HG03039 (cell line): Measurements from ENCODE around the gene ZNF804A.

Experiments
- ATAC-seq: cut with Tn5 transposase; IDR thresholded peaks from one replicate; pipeline ENCODE4 v1.9.1; 2021; ENCODE audit warnings: mild to moderate bottlenecking, moderate library complexity; ENCODE audit not compliant: unreplicated experiment

The ZNF804A gene

GRCh38 chr2:184598316-184599053 lies at the start of gene ZNF804A:
Gene ZNF804A, plus strand, starts transcription at chr2:184598529. Its CDS starts 431 bp downstream, at chr2:184598960.
- peak; percentile 88 for ATAC-seq

GRCh38 chr2:184549153-184549552 lies 49.2 kb upstream of the ZNF804A start:
- no peak for ATAC-seq

DNA sequence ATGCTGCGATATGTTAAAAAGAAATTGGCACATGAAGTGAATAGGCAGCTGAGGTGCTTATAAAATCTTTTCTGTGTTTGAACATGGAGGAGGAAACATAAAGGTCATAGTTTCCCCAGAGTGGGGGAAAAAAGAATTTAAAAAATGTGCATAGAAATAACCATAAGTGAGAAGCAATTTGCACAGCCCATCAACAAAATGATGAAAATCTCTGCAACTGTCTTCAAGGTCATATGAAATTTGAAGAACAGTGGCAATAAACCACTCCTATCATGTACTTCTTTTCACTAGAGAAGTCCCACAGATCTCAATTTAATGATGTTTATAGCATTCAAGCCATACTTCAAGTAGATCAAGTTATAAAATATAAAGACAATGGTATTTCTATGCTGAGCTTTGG lies 46.7 kb upstream of the ZNF804A start:
- no peak for ATAC-seq

- no peak for ATAC-seq
Observed at GRCh38 chr2:184554736-184555135, 43.6 kb upstream of the ZNF804A start.

GRCh38 chr2:184555352-184555751 lies 43.0 kb upstream of the ZNF804A start:
- ATAC-seq = no peak

DNA sequence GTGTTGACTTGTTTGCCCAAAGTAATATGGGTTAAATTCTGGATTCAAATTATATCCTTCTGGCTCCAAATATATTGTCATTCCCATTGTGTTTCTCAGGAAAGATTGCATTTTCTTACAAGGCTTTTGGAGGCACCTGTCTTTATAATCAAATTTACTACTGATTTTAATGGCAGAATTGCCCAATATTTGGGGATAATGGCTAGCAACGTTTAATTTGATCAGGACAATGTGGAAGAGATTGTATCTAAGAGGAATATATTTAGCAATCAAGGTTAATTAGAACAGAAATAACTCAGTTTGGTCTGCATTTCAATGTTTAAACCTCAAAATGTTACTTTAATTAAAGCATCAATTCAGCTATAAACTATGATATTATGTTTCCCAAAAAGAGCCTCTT lies 41.7 kb upstream of the ZNF804A start:
- ATAC-seq = no peak

DNA sequence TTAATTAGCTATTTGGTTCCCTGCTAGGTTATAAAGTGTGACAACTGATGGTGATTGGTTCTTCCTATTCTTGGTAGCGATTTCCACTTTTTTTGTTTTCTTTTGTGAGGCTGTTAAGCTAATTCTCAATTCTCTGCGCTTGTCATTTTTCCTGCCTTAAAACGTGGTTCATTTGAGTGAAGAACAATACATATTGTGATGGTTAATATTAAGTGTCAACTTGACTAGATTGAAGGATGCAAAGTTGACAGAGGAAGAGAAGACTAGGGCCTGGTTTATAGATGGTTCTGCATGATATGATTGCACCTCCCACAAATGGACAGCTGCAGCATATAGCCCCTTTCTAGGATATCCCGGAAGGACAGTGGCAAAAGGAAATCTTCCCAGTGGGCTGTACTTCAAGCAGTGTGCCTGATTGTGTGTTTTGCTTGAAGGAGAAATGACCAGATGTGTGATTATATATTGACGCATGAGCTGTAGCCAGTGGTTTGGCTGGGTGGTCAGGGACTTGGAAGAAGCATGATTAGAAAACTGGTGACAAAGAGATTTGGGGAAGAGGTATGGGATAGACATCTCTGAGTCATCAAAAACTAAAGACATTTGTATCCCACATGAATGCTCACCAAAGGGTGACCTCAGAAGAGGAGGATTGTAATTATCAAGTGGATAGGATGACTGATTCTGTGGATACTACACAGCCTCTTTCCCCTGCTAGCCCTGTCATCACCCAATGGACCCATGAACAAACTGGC lies 39.4 kb upstream of the ZNF804A start:
- ATAC-seq = no peak

GRCh38 chr2:184560603-184561002 lies 37.7 kb upstream of the ZNF804A start:
- ATAC-seq = no peak

DNA sequence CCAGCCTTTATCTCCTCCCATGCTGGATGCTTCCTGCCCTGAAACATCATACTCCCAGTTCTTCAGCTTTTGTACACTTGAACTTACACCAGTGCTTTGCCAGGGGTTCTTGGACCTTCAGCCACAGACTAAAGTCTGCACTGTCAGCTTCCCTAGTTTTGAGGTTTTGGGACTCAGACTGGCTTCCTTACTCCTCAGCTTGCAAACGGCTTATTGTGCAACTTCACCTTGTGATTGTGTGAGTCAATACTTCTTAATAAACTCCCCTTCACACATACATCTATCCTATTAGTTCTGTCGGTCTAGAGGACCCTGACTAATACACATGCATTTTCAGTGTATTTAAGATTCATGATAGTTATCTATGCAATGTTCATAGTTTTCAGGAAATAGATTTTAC lies 35.8 kb upstream of the ZNF804A start:
- no peak for ATAC-seq

GRCh38 chr2:184564092-184564491 lies 34.2 kb upstream of the ZNF804A start:
- no peak for ATAC-seq

GRCh38 chr2:184566716-184567115 lies 31.6 kb upstream of the ZNF804A start:
- no peak for ATAC-seq

- no peak for ATAC-seq
Observed at GRCh38 chr2:184577056-184577455, 21.3 kb upstream of the ZNF804A start.

GRCh38 chr2:184577743-184578142 lies 20.6 kb upstream of the ZNF804A start:
- ATAC-seq = no peak

GRCh38 chr2:184579226-184579625 lies 19.1 kb upstream of the ZNF804A start:
- ATAC-seq = no peak

DNA sequence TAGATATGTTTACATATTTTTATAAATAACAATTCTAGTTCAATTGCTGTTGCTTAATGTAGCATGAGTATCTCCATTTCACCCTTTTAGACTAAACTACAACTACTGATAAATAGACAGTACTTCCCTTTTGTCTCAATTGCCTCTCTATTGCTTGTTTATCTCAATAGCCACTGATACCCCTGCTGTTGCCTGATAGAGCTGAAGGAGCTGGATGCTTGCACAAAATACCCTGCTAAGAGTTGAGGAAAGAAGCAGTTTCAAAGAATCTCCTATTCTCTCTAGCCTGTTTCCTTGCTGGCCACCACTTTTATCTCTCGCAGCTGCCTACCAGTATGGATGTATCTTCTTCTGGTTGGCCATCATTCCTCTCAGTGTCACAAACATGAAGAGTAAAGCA lies 16.9 kb upstream of the ZNF804A start:
- no peak for ATAC-seq

DNA sequence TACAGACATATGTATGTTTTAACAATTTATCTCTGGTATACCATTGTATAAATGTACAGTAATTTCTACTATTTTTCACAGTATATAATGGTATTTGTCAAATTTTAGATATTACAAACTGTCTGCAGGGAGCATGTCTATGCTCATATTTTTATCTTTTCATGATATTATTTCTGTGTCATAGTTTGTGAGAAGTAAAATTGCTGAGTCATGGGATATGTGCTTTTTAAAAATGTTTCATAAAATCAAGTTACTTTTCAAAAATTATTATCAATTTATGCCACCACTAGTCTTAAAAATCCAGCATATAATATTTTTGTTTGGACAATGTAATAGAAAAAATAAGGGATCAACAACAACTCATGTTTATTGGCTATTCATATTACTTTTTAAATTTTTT lies 9.1 kb upstream of the ZNF804A start:
- no peak for ATAC-seq

DNA sequence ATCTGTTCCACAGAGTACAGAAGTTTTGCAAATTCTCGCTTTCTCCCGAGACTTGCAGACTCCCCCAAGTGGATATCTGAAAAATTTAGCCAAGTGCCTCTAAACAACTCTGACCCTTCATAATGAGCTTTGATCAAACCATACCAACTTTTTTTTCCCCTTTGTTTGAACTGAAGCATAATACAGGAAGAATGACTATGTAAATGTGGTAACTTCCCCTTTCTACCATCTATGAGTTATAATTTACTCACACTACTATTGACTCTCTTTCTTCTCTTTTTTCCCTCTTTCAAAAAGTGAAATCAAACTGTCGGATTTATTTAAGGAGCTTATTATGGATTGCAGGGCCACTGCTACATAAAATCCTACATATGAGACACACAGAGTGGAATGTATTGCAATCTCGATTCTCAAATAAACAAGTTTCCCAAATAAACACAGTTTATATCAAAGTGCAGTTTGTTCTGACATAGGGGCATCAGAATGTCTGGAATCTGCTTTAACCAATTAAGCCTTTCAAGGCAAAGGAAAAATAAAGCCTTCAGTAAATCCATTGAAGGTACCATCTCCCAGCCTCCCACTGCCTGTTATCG lies 1.4 kb upstream of the ZNF804A start:
- peak; percentile 25 for ATAC-seq

- ATAC-seq = no peak
Observed at GRCh38 chr2:184597571-184597991, 748 bp upstream of the ZNF804A start.

DNA sequence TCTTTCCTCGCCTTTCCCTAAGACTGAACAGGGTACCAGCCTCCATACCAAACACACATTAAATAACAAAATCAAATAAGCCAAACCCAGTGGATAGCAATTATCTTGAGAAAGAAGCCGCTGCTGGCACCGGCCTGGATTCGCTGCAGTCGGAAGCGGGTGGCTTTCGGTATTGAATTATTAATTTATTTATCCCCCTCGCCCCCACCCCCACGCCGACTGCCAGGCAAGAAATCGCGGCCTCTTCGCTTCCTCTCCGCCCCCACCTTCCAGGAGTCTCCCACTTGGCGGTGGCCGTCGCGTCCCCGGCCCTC lies 370 bp upstream of the ZNF804A start:
- ATAC-seq = no peak

GRCh38 chr2:184599054-184599871 lies 934 bp downstream of the ZNF804A start:
- no peak for ATAC-seq

DNA sequence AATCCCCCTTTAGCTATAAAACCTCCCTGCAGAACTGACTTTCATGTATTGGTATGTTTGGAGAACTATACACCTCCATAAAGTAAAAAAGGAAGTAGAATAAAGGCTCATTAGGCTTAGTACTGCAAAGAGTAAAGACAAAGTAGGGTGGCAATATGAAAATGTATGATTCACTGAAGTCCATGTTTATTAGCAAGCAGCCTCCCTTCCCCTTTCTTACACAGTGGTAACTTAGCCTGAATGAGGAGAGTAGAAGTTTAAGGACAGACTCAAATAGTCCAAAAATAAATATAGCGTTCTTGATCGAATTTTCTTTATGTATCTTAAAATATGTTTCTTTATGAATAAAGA lies 1.5 kb downstream of the ZNF804A start:
- ATAC-seq = no peak
